Measurements from ENCODE around the gene POU2F2.

DNA sequence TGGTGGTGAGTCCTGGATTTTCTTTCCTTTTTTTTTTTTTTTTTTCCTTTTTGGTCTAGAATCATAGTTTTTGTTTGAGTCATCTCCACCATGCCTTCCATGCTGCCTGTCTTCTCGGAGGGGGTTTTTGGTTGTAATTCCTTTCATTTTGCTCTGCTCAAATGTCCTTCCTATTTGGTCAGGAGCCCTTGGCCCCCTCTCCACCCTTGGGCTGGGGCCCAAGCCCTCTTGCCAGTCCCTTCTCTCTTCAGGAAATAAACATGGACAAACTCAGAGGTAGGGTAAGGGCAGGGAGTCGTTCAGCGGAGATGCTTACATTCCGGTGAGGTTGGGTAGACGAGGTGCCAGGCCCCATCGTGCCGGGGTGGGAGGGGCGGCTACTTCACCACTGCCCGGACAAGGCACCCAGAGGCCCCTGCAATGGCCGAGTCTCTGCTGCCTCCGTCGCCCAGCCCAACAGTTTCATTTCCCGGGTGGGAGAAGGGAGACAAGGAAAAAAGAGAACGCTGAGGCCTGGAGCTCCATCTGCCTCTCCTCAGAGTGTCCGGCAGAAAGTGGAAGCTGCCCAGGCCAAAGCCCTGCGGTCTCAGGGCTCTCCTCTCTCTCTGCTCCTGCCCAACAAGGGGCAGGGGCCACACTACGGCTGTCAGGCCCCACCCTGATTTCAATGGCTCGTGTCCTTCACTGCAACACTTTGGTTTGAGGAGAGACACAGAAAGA lies 43.6 kb downstream of the POU2F2 start:
- TF ChIP-seq POLR2A (IDR thresholded peaks at IDR 0.05; ENCODE audit: low read depth, low read length): peak; percentile 40; the same call in 1 of the 2 replicates
- no peak for TF ChIP-seq SMC3 (IDR thresholded peaks at IDR 0.05; ENCODE audit: borderline replicate concordance, low read length)

Measured in GM12878 (cell line).